Measurements from ENCODE around the gene FAM241A. TPM values are rescaled to one million over a fixed set of nuclear protein-coding genes. Genes with fewer than 3 reads are reported as not detected.

FAM241A gene
- total and polyA plus RNA-seq, 2 donors (not counting 1 experiment from before 2014, with no cell fraction given), result 0.43 to 0.79 TPM

GRCh38 chr4:112099701-112100297 lies 45.5 kb upstream of the FAM241A start:
- Histone ChIP-seq H3K27me3 (replicated peaks in 1 of 4; ENCODE audit: control extremely low read depth in 1 of 4, control insufficient read depth in 3 of 4, insufficient read depth in 4 of 4, low read length in 3 of 4) (peaks cover 0 to 4% (median 0%) of the 10 kb centered on the region in 4 experiments), H2AFZ (ENCODE audit: insufficient read depth, low read depth, low read length, poor library complexity, severe bottlenecking) (no peak overlapping the region), H4K20me1 (ENCODE audit: control insufficient read depth, insufficient read depth, low read length, poor library complexity, severe bottlenecking) (no peaks in the 10 kb centered on the region), H3K4me1 (ENCODE audit: control insufficient read depth in 2 of 2, insufficient read depth in 2 of 2, low read length in 2 of 2) (no peaks in the 10 kb centered on the region), H3K4me2 (replicated peaks; ENCODE audit: low read depth, low read length, poor library complexity, severe bottlenecking) (no peak overlapping the region), H3K36me3 (replicated peaks in 1 of 2; ENCODE audit: control extremely low read depth in 1 of 2, control insufficient read depth in 1 of 2, extremely low read depth in 1 of 2, insufficient read depth in 2 of 2, low read length in 1 of 2) (no peaks in the 10 kb centered on the region), H3K9ac (ENCODE audit: low read length) (no peak overlapping the region), H3K9me3 (ENCODE audit: control extremely low read depth in 1 of 3, control insufficient read depth in 2 of 3, insufficient read depth in 1 of 3, low read length in 2 of 3) (no peaks in the 10 kb centered on the region), H3K79me2 (ENCODE audit: control insufficient read depth, insufficient read depth, low read length) (no peaks in the 10 kb centered on the region), H3K27ac (ENCODE audit: low read length in 2 of 2) (no peak overlapping the region), H3K4me3 (ENCODE audit: control extremely low read depth in 1 of 5, extremely low read depth in 1 of 5, insufficient read depth in 1 of 5, low read depth in 2 of 5, low read length in 4 of 5) (no peak overlapping the region)
- no peaks in the 10 kb centered on the region for H3K9me3 Mint-ChIP-seq (ENCODE audit: insufficient read depth)
- no peaks in the 10 kb centered on the region for H3K4me1 Mint-ChIP-seq
- 83% methylated on average over 1 of the region's 5 CpGs for WGBS (ENCODE audit: insufficient coverage)
- no peak overlapping the region for H3K4me3 Mint-ChIP-seq
- no peak overlapping the region for H3K27ac Mint-ChIP-seq
- intact Hi-C loops (cut with micrococcal nuclease), result loop anchor here (1.0 to 5.0 kb wide), 5 partner anchors 136 to 663 kb away; no protein-coding TSS in a partner anchor
- CTCF ChIA-PET, result interaction anchor here (0.6 to 8.3 kb wide), 29 partner anchors 7 to 839 kb away, joined by 3 to 75 read pairs (median 5); partner anchors contain the start of genes ALPK1, LARP7 and ZGRF1
- DNase-seq (peak; percentile 57), ATAC-seq (ENCODE audit: low read depth) (peak; percentile 36)
- POLR2A ChIA-PET, result no interaction called here
- no peaks in the 10 kb centered on the region for H3K27me3 Mint-ChIP-seq
- no peak for TF ChIP-seq EZH2 (IDR thresholded peaks at IDR 0.05; ENCODE audit: borderline replicate concordance, insufficient read depth, low read depth, low read length, poor library complexity, severe bottlenecking)
- peak; percentile 78 for TF ChIP-seq CTCF (IDR thresholded peaks at IDR 0.05)

- H4K20me1 ChIP-seq (ENCODE audit: control insufficient read depth, insufficient read depth, low read length, poor library complexity, severe bottlenecking), result no peaks in the 10 kb centered on the region
- H3K9ac ChIP-seq (ENCODE audit: low read length), result no peak overlapping the region
- H3K9me3 ChIP-seq (ENCODE audit: control extremely low read depth in 1 of 3, control insufficient read depth in 2 of 3, insufficient read depth in 1 of 3, low read length in 2 of 3), result no peaks in the 10 kb centered on the region
- POLR2A ChIA-PET, result no interaction called here
- H3K27ac Mint-ChIP-seq, result no peak overlapping the region
- ATAC-seq (ENCODE audit: low read depth), result no peak
- WGBS (ENCODE audit: insufficient coverage), result 93% methylated on average over 6 of the region's 6 CpGs
- no peak for DNase-seq
- H3K4me3 Mint-ChIP-seq, result no peak overlapping the region
- no peaks in the 10 kb centered on the region for H3K9me3 Mint-ChIP-seq (ENCODE audit: insufficient read depth)
- intact Hi-C loops (cut with micrococcal nuclease), result loop anchor here (5.0 kb wide), 1 partner anchor 219 kb away; no protein-coding TSS in a partner anchor
- H3K4me1 ChIP-seq (ENCODE audit: control insufficient read depth in 2 of 2, insufficient read depth in 2 of 2, low read length in 2 of 2), result no peaks in the 10 kb centered on the region
- H3K27ac ChIP-seq (ENCODE audit: low read length in 2 of 2), result no peak overlapping the region
- no peak overlapping the region for H3K4me3 ChIP-seq (ENCODE audit: control extremely low read depth in 1 of 5, extremely low read depth in 1 of 5, insufficient read depth in 1 of 5, low read depth in 2 of 5, low read length in 4 of 5)
- no peak overlapping the region for H3K4me2 ChIP-seq (replicated peaks; ENCODE audit: low read depth, low read length, poor library complexity, severe bottlenecking)
- H3K4me1 Mint-ChIP-seq, result no peaks in the 10 kb centered on the region
- H3K36me3 ChIP-seq (replicated peaks in 1 of 2; ENCODE audit: control extremely low read depth in 1 of 2, control insufficient read depth in 1 of 2, extremely low read depth in 1 of 2, insufficient read depth in 2 of 2, low read length in 1 of 2), result no peaks in the 10 kb centered on the region
- H3K27me3 ChIP-seq (replicated peaks in 1 of 4; ENCODE audit: control extremely low read depth in 1 of 4, control insufficient read depth in 3 of 4, insufficient read depth in 4 of 4, low read length in 3 of 4), result peaks cover 0 to 4% (median 0%) of the 10 kb centered on the region in 4 experiments
- CTCF ChIA-PET, result interaction anchor here (0.5 to 8.3 kb wide), 5 partner anchors 422 to 662 kb away, joined by 3 to 75 read pairs (median 3); no protein-coding TSS in a partner anchor
- H3K27me3 Mint-ChIP-seq, result no peaks in the 10 kb centered on the region
- H2AFZ ChIP-seq (ENCODE audit: insufficient read depth, low read depth, low read length, poor library complexity, severe bottlenecking), result no peak overlapping the region
- TF ChIP-seq CTCF (IDR thresholded peaks at IDR 0.05) (no peak), EZH2 (IDR thresholded peaks at IDR 0.05; ENCODE audit: borderline replicate concordance, insufficient read depth, low read depth, low read length, poor library complexity, severe bottlenecking) (no peak)
- no peaks in the 10 kb centered on the region for H3K79me2 ChIP-seq (ENCODE audit: control insufficient read depth, insufficient read depth, low read length)
These were observed 42.3 kb upstream of the FAM241A start for GRCh38 chr4:112102875-112103370.

Measured in B cell (primary cell).